GDM1 (cell line): ENCODE results near the gene SLC8A2.

Experiments used
- DNase-seq: peaks from one replicate; lab custom pipeline; 2025; lab: John Stamatoyannopoulos, UW

SLC8A2 gene

GRCh38 chr19:47381121-47381520 lies 90.6 kb downstream of the SLC8A2 start:
- no peak for DNase-seq

DNA sequence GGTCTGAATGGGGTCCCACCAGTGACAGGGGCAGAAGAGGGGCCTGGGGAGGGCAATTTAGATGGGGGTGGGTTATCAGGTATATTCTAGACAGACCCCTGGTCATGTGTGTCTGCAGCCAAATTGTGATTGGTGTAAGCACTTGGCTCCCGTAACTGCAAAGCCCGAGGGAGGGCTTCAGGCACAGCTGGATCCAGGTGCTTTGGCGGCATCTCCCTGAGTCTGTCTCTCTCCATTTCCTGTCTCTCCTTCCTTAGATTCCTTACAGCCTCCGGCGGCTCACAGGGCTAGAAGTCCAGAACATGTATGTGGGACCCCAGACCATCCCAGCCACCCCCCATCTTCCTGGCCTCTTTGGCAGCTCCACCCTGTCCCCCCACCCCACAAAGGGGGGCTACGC lies 91.1 kb downstream of the SLC8A2 start:
- no peak for DNase-seq

- DNase-seq, result no peak
Measured at GRCh38 chr19:47379381-47379938, 92.2 kb downstream of the SLC8A2 start.

DNA sequence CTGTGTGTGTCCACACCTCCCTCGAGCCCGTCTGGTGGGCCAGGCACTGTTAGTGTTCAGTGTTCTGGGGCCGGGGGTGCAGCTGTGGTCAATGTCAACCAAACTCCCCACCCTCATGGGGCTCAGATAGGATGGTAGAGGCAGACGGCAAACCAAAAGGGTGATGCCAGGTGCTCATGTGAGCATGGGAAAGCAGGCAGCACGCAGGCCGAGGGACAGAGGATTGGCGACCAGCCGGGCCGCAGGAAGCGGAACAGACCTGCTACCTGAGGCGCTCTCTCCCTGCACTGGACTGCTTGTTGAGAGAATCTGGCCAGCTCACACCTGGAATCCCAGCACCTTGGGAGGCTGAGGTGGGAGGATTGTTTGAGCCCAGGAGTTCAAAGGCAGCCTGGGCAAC lies 93.4 kb downstream of the SLC8A2 start:
- DNase-seq, result no peak
